NOMO-1 treated with dmso at 0.1 percent for 144 hours (cell line): ENCODE results near the gene ENO3.
"Not testable (repeated sequence)": the region's sequence is repeated elsewhere in the genome, so short reads cannot be mapped to it uniquely, and the experiment has no call there.

Experiments
- DNase-seq: peaks from one replicate; lab custom pipeline; 2025; ENCODE audit not compliant: unreplicated experiment; lab: John Stamatoyannopoulos, UW

The ENO3 gene

DNA sequence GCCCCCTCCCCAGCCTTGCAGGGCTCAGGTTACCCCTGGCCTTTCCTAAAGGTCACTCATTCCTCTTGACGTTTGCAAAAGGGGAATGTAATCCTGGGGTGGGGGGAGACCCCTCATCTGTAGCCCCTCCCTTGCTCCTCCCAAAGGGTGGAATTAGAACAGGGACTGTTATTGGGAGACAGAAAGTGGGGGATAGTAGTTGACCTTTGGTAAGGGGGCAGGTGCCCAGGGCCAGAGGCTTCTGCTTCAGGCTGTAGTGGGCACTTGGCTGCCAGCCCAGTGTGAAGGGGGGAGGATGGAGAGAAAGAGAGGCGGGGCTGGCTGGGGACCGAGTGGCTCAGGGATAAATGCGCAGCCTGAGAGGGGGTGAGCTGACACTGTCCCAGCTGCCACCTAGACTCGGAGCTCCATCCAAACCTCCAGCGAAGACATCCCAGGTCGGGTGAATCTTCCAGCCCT lies at the start of gene ENO3:
Gene ENO3, plus strand, starts transcription at position 374 of the 459 bp plus-strand sequence. CDS start 711 bp downstream, outside the sequence.
- DNase-seq: no peak

DNA sequence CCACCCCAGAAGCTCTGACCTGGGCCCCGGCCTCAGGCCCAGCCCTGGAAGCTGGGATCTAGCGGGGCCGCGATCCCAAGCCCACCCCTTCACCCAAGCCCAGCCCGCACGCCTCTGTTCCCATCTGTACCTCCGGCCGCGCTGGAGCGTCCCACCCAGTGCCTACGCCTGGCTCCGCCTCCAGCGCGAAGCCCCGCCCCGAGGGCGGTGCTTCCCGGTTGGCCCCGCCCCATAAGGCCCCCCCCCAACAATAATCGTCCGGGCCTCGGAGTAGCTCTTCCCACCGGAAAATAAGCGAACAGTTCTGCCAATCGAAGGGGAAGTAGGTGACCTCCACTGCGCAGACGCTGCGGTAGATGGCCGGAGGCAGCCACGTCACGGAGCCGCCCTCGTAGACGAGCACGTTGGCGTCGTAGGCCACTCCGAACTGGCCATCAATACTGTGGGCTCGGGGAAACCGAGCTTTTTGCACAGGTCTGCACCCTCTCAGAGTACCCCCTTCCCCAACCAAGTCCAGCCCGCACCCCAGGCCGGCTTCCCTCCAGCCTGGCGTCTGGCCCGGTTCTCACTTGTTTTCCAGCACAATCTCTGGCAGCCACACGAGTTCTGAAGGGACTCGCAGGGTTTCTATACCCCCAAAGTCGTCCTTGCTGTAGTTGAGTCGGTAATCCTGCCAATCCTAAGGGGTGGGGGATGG lies 49.1 kb upstream of the ENO3 start:
- no peak for DNase-seq

DNA sequence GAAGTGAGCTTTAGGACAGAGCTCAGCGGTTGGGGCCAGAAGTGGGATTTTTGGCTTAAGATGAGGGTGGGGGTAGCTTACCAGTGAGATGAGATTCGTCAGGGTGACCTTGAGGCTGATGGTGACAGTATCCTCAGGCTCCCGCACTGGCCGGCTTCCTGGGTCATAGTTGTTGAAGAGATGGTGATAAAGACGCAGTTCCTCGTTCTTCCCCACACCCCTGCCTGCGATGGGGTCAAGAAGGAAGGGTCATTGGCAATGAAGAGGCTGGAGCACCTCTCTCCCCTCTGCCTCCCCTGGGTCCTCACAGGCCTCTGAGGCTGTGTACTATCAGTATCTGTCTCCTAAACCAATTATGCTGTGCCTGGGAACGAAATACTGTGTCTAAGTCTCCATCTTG lies 48.4 kb upstream of the ENO3 start:
- no peak for DNase-seq

DNA sequence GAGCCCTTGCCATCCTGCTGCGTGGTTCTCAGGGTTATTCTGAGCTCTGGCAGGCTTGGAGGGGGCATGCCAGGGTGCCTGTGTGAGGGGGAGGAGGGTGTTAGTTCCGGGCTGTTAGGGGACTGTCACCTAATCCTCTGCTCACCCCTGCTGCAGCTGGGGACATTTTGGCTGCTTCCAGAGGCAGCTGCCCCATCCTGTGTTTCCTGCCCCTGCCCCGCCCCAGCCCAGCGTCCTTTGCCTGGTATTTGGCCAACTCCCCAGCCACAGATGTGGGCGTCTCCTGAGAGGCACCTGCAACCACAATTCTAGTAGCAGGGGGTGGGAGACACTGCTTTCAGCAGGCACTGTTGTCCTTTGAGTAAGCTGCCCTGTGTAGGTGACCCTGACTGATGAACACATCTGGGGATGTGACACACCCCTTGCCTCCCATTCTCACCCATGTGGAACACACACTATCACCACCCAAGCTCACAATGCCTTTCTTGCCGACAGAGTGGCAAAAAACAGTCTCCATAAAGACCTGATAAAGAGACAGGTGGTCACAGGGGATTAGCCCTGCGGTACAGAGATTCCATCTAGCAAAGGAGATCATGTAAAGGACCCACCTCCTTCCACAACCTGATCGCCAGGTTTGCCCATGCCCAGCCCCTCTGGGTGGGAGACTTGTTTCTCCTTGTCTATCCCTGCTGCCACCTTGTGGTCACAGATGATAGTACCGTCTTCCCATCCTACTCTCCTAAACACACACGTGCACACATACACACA lies 47.7 kb upstream of the ENO3 start, which contains the start of gene CHRNE:
Gene CHRNE, minus strand, starts transcription at position 48 of the 768 bp plus-strand sequence. Its CDS starts 35 bp downstream, at position 13.
- DNase-seq: peak; percentile 7

DNA sequence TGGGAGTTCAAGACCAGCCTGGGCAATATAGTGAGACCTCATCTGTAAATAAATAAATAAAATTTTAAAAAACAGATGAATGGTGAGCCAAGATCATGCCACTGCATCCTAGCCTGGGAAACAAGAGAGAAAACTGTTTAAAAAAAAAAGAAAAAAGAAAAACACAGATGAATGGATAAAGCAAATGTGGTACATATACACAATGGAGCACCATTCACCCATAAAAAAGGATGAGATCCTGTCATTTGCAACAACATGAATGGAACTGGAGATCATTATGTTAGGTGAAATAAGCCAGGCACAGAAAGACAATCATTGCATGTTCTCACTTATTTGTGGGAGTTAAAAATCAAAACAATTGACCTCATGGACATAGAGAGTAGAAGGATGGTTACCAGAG lies 44.3 kb upstream of the ENO3 start:
- not testable (repeated sequence) for DNase-seq

DNA sequence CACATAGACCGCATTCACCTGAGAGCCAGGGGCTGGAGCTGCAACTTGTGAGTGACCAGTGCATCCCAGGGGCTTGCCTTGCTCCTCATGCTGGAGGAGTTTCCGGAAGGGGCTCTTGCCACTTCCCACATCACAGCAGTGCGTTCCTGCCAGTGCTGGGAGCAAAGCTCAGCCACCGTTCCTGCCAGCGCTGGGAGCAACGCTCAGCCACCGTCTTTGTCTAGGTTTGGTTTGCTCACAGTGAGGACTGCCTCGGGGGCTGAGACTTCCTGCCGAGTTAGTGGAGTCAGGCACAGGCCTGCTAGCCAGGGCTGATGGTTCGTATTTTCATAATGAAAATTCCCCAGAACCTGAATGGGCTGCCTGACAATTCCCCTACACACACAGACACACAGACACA lies 42.6 kb upstream of the ENO3 start:
- no peak for DNase-seq

DNA sequence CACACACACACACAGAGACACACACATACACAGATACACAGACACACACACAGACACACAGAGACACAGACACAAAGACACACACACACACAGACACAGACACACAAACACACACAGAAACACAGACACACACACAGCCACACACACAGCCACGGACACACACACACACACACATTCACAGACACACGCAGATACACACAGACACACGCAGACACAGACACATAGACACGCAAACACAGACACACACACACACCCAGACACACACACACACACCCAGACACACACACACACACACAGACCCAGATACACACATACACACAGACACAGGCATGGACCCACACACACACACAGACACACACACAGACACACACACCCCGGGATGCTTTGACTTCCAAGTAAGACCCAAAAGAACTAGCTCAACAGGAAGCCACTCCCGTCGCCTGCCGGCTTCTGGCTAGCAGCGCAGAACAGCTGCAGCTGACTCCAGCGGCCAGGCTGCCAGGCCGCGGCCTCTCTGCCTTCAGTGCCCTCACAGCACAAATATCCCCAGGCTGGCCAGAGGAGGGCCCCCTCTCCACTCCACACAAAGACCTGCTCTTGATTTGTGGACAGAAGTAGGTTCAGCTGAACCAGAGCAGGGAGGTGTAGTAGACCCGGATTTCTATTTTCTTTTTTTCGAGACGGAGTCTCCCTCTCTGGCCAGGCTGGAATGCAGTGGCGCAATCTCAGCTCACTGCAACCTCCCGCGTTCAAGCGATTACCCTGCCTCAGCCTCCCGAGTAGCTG lies 42.0 kb upstream of the ENO3 start:
- peak; percentile 88 for DNase-seq

DNA sequence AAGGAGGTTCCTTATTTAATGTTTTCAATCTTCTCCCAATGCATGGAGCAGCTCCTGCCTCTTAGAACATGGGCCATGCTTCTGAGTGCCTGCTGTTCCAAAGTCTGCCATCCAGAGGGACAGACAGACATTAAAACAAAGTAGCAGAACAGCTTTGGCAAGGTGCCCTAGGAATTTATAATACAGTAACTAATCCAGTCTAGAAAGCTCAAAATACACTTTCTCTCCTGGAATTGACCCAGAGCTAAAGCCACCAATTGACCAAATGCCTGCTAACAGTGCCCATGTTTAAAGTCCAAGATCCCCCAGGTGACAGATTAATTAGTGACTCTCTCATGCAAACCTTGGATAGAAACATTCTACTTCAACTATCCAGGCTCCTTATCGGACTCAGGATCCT lies 36.9 kb upstream of the ENO3 start:
- DNase-seq: no peak

DNA sequence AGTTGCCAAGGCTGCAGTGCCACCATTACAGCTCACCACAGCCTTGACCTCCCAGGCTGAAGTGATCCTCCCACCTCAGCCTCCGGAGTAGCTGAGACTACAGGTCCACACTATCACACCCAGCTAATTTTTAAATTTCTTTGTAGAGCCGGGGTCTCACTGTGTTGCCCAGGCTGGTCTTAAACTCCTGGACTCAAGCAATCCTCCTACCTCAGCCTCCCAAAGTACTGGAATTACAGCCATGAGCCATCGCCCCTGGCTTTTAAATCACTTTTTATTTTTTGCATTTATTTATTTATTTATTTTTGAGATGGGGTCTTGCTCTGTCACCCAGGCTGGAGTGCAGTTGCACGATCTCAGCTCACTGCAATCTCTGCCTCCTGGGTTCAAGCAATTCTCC lies 36.4 kb upstream of the ENO3 start:
- not testable (repeated sequence) for DNase-seq

DNA sequence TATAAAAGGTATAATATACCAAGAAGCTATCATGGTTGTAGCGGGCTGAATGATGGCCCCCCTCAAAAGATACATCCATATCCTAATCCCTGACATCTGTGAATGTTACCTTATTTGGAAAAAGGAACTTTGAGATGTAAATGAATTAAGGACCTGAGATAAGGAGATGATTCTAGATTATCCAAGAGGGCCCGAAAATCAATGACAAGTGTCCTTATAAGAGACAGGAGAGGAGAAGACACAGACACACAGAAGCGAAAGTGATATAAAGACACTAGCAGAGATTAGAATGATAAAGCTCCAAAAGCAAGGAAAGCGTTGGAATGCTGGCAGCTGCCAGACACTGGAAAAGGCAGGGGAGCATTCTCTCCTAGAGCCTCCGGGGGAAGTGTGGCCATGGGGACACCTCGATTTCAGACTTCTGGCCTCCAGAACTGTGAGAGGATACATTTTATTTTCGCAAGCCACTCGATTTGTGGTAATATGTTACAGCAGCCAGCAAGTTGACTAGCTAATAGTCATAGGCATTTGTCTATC lies 31.3 kb upstream of the ENO3 start:
- DNase-seq: no peak

DNA sequence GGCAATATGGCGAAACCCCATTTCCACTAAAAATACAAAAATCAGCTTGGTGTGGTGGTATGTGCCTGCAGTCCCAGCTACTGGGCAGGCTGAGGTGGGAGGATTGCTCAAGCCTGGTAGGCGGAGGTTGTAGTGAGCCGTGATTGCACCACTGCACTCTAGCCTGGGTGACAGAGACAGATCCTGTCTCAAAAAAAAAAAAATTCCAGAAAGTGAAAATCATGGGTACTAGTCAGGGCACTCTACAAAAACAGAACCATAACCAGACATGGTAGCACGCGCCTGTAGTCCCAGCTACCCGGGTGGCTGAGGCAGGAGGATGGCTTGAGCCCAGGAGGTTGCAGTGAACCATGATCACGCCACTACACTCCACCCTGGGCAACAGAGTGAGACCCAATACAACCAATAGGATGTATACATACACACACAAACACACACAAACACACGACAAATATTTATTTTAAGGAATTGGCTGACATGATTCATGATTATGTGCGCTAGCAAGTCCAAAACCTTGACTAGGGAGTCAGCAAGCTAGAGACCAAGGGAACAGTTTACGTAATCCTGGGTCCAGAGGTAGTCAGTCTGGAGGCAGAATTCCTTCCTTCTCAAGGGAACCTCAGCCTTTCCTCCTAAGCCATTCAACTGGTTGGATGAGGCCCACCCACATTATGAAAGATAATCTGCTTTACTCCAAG lies 30.4 kb upstream of the ENO3 start:
- peak; percentile 23 for DNase-seq

DNA sequence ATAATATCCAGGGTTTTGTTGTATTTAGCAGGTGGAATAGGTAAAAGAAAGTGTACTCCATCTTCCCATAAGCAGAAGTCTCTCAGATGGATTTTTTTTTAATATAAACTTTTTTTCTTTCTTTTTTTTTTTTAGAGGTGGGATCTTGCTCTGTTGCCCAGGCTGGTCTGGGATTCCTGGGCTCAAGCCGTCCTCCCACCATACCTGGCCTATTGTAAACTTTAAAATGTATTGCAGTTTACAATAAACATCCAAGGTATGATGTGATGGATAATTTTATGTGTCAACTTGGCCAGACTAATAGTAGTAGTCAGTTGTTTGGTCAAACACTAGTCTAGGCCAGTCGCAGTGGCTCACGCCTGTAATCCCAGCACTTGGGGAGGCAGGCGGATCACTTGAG lies 29.6 kb upstream of the ENO3 start:
- DNase-seq: no peak

DNA sequence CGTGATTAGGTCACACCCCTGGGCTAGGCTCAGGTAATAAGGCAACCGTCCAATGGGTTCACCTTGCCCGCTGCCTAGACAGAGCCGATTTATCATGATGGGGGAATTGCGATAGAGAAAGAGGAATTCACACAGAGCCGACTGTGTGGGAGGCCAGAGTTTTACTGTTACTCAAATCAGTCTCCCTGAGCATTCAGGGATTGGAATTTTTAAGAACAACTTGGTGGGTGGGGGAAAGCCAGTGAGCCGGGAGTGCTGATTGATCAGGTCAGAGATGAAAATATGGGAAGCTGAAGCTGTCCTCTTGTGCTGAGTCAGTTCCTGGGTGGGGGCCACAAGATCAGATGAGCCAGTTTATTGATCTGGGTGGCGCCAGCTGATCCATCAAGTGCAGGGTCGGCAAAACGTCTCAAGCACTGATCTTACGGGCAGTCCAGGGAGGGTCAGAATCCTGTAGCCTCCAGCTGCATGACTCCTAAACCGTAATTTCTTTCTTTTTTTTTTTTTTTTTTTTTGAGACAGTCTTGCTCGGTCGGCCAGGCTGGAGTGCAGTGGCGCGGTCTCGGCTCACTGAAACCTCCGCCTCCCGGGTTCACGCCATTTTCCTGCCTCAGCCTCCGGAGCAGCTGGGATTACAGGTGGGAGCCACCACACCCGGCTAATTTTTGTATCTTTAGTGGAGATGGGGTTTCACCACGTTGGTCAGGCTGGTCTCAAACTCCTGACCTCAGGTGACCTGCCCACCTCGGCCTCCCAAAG lies 24.2 kb upstream of the ENO3 start:
- not testable (repeated sequence) for DNase-seq

DNA sequence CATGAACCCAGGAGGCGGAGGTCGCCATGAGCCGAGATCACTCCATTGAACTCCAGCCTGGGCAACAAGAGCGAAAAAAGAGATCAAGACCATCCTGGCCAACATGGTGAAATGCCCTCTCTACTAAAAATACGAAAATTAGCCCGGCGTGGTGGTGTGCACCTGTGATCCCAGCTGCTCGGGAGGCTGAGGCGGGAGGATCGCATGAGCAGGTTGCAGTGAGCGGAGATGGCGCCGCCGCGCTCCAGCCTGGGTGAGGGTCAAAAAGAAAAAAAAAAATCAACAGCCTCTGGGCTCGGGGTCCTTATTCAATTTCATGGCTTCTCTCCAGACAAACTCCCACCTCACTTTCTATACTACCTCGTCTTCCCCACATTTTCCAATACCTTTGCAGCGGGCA lies 22.0 kb upstream of the ENO3 start:
- no peak for DNase-seq

DNA sequence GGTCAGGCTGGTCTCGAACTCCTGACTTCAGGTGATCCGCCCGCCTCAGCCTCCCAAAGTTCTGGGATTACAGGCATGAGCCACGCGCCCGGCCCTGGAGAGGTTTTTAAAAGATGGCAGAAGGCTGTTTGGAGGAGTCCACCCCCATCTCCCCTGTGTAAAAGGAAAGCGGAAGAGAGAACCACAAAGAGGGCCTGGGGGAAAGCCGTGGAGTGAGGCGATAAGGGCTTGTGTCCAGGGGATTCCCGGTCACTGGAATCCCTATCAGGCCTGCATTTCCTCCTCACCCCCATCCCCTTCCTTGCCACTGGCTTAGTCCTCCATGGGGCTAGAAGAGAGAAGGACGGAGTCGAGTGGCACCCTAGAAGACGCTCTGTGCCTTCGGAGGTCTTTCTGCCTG lies 19.0 kb upstream of the ENO3 start, which contains the start of gene GP1BA:
Gene GP1BA, plus strand, starts transcription at position 315 of the 400 bp plus-strand sequence. CDS start 328 bp downstream, outside the sequence.
- no peak for DNase-seq

DNA sequence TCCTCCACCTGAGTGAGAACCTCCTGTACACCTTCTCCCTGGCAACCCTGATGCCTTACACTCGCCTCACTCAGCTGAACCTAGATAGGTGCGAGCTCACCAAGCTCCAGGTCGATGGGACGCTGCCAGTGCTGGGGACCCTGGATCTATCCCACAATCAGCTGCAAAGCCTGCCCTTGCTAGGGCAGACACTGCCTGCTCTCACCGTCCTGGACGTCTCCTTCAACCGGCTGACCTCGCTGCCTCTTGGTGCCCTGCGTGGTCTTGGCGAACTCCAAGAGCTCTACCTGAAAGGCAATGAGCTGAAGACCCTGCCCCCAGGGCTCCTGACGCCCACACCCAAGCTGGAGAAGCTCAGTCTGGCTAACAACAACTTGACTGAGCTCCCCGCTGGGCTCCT lies 18.2 kb upstream of the ENO3 start:
- DNase-seq: no peak

DNA sequence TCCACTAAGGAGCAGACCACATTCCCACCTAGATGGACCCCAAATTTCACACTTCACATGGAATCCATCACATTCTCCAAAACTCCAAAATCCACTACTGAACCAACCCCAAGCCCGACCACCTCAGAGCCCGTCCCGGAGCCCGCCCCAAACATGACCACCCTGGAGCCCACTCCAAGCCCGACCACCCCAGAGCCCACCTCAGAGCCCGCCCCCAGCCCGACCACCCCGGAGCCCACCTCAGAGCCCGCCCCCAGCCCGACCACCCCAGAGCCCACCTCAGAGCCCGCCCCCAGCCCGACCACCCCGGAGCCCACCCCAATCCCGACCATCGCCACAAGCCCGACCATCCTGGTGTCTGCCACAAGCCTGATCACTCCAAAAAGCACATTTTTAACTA lies 17.3 kb upstream of the ENO3 start:
- DNase-seq: no peak

DNA sequence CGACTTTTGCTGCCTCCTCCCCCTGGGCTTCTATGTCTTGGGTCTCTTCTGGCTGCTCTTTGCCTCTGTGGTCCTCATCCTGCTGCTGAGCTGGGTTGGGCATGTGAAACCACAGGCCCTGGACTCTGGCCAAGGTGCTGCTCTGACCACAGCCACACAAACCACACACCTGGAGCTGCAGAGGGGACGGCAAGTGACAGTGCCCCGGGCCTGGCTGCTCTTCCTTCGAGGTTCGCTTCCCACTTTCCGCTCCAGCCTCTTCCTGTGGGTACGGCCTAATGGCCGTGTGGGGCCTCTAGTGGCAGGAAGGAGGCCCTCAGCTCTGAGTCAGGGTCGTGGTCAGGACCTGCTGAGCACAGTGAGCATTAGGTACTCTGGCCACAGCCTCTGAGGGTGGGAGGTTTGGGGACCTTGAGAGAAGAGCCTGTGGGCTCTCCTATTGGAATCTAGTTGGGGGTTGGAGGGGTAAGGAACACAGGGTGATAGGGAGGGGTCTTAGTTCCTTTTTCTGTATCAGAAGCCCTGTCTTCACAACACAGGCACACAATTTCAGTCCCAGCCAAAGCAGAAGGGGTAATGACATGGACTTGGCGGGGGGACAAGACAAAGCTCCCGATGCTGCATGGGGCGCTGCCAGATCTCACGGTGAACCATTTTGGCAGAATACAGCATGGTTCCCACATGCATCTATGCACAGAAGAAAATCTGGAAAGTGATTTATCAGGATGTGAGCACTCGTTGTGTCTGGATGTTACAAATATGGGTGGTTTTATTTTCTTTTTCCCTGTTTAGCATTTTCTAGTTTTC lies 16.5 kb upstream of the ENO3 start:
- DNase-seq: peak; percentile 48

DNA sequence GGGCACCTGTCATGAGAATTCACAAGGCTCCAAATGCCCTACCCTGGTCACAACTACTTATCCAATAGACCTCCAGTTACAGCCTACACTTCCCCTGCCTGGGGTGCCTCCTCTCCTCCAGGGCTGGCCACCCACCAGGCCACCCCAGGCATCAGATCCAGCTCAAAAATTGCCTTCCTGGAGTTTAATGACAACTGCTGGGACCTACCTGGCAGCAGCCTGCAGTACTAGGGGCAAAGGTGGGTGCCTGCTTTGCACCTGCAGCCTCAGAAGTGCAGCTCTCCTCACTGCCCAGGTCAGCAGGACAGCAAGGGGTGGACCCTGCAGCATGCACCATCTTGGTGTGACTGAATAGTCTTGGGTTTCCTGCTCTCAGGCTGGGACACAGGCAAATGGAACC lies 15.3 kb upstream of the ENO3 start:
- DNase-seq: no peak
